Retinal pigment epithelial cell (primary cell): Measurements from ENCODE around the gene CEP76.

Source experiments
- DNase-seq: peaks from one replicate; pipeline ENCODE4 v3.0.0-alpha.2; 2010; ENCODE audit warnings: low read depth
- H3K4me3 ChIP-seq: 2 replicates; pipeline ENCODE4 v1.5.1; 2011; ENCODE audit warnings: mild to moderate bottlenecking, low read length, control low read depth, moderate library complexity
- CTCF ChIP-seq: conservative IDR thresholded peaks from 2 replicates; pipeline ENCODE4 v1.5.1; 2011; ENCODE audit warnings: low read depth, low read length, control low read depth, inconsistent platforms

Gene CEP76

GRCh38 chr18:12703664-12704063, 1.1 kb upstream of the CEP76 start:
- no peak for DNase-seq
- no peak for TF ChIP-seq CTCF
- peak overlapping the region; percentile 94 for H3K4me3 ChIP-seq

- peak overlapping the region; percentile 94 for H3K4me3 ChIP-seq
Measured at GRCh38 chr18:12703096-12703567, 609 bp upstream of the CEP76 start.

GRCh38 chr18:12701161-12701560, 1.4 kb downstream of the CEP76 start:
- H3K4me3 ChIP-seq: peak overlapping the region; percentile 94
- TF ChIP-seq CTCF: no peak

More at GRCh38 chr18:12703096-12703567, 609 bp upstream of the CEP76 start:
- no peak for DNase-seq
- no peak for TF ChIP-seq CTCF

GRCh38 chr18:12699747-12700146, 2.8 kb downstream of the CEP76 start:
- H3K4me3 ChIP-seq: no peak overlapping the region
- no peak for DNase-seq
- no peak for TF ChIP-seq CTCF

More at GRCh38 chr18:12701161-12701560, 1.4 kb downstream of the CEP76 start:
- no peak for DNase-seq

GRCh38 chr18:12694032-12694431, 8.5 kb downstream of the CEP76 start:
- no peak for TF ChIP-seq CTCF
- DNase-seq: no peak
- no peak overlapping the region for H3K4me3 ChIP-seq

- TF ChIP-seq CTCF: no peak
Measured at GRCh38 chr18:12692206-12692605, 10.3 kb downstream of the CEP76 start.

GRCh38 chr18:12689256-12689850, 13.2 kb downstream of the CEP76 start:
- no peak overlapping the region for H3K4me3 ChIP-seq
- DNase-seq: no peak
- TF ChIP-seq CTCF: no peak

More at GRCh38 chr18:12692206-12692605, 10.3 kb downstream of the CEP76 start:
- DNase-seq: no peak
- H3K4me3 ChIP-seq: no peak overlapping the region
